Right kidney (tissue), 1 donor: ENCODE measurements around the gene FGF18.
"Not testable (repeated sequence)": the region's sequence is repeated elsewhere in the genome, so short reads cannot be mapped to it uniquely, and the experiment has no call there.

Source experiments
- DNase-seq: peaks from one replicate; pipeline ENCODE4 v3.0.0-alpha.2; 2016

Gene FGF18

DNA sequence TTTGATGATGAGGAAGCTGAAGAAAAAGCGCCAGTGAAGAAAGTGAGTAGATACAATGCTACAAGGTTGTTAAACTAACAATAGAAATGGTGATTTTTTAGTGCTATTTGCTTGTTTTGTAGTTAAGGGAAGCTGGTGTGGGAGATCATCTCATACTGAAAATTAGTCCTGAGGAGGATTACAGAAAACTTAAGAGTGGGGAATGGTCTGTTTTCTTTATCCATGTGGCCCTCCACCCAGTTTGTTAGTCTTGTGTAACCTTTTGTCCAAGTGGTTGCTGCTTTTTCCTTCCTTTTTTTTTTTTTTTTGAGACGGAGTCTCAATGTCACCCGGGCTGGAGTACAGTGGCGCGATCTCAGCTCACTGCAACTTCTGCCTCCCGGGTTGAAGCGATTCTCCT lies 19.3 kb upstream of the FGF18 start:
- DNase-seq: no peak

DNA sequence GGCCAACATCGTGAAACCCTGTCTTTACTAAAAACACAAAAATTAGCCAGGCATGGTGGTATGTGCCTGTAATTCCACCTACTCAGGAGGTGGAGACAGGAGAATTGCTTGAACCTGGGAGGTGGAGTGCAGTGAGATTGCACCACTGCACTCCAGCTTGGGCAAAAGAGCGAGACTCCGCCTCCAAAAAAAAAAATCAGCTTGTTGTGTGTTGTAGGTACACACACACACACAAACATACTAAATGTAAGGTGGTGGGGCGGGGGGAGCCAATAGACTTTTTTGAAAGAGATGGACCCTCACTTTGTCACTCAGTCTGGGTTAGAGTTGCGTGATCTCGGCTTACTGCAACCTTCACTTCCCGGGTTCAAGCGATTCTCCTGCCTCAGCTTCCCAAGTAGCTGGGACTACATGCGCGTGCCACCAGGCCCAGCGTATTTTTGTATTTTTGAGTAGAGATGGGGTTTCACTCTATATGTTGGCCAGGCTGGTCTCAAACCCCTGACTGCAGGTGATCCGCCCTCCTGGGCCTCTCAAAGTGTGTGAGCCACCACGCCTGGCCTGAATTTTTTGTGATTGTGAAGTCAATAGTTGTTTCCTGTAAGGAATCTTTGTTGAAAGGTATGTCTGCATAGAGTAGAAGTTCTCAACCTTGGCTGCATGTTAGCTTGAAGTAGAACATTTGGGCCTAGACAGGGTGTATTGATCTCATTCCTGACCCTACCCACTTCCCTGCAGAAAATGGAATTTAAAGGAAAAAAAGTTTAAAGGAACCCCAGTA lies 18.1 kb upstream of the FGF18 start:
- no peak for DNase-seq

DNA sequence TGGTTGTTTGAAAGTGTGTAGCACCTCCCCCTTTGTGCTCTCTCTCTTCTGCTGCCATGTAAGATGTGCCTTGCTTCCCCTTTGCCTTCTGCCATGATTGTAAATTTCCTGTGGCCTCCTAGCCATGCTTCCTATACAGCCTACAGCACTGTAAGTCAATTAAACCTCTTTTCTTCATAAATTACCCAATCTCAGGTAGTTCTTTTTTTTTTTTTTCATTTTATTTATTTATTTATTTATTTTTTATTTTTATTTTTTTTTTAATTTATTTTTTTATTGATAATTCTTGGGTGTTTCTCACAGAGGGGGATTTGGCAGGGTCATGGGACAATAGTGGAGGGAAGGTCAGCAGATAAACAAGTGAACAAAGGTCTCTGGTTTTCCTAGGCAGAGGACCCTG lies 16.7 kb upstream of the FGF18 start:
- not testable (repeated sequence) for DNase-seq

DNA sequence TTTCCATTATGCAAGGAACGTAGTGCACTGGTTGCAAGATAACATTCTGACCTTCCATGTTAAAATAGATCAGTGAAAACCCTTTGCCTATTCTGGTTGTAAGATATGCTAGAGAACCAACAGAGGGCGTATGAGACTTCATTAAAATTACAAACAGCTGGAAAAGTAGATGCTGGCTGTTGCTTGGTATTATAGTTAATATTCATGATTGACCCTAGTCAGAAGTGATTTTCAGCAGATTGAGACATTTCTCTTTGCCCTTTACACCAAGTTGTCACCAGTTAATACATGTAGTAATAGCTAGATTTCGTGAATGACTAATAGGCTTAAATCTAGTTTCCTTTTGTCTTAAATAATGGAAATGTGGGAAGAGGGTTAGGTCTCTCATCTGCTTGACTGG lies 13.8 kb upstream of the FGF18 start:
- no peak for DNase-seq

DNA sequence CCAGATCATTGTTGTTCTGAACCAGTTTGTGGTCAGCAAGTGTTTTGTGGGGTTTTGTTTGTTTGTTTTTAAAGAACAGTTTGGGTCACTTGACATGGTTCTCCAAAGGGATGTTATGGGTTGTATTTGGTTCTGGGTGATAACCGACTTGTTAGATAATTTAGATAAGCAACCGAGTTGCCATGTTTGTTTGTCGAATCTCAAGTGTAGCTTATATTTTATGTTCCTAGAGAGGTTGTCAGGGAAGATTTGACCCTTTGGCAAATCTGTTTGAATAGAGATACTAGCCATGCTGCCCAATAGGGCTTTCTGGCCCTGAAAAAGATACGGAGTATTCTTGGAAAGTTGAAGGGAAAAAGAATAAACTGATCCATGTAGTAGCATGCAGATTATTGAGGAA lies 12.2 kb upstream of the FGF18 start:
- no peak for DNase-seq

DNA sequence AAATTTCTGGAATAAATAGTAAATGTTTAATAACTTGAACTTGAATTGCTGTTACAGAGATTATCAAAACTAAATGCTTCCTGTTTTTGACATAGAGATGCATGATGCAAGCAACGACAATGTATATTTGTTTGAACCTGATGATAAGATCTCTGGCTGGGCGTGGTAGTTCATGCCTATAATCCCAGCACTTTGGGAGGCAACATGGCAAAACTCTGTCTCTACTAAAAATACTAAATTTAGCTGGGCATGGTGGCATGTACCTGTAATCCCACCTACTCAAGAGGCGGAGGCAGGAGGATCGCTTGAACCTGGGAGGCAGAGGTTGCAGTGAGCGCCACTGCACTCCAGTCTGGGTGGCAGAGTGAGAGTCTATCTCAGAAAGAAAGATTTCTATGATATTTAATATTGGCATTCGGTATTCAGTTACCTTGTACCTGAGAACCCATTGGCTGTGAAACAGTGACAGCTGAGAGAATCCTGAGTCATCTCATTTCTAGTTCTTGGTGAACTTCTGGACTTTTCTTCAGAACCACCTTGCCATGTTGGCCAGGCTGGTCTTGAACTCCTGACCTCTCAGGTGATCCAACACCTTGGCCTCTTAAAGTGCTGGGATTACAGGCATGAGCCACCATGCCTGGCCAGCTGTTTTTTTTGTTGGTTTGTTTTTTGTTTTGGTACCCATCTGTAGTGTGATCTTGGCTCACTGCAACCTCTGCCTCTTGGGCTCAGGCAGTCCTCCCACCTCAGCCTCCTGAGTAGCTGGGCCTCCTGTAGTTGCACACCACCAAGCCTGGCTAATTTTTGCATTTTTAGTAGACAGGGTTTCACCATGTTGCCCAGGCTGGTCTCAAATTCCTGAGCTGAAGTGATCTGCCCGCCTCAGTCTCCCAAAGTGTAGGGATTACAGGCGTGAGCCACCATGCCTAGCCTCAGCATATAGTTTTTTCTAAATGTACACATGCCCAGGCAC lies 10.0 kb upstream of the FGF18 start:
- no peak for DNase-seq

DNA sequence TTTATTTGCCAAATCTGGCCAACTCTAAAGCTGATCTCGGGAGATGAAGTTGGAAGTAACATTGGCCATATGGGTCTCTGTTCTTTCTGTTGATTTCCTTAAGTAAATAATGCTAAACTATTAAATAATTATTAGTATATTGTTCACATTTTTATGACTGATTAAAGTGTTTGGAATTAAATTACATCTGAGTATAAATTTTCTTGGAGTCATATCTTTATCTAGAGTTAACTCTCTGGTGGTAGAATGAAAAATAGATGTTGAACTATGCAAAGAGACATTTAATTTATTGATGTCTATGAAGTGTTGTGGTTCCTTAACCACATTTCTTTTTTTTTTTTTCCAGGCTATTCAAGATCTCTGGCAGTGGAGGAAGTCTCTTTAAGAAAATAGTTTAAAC lies 9.3 kb upstream of the FGF18 start:
- DNase-seq: no peak

DNA sequence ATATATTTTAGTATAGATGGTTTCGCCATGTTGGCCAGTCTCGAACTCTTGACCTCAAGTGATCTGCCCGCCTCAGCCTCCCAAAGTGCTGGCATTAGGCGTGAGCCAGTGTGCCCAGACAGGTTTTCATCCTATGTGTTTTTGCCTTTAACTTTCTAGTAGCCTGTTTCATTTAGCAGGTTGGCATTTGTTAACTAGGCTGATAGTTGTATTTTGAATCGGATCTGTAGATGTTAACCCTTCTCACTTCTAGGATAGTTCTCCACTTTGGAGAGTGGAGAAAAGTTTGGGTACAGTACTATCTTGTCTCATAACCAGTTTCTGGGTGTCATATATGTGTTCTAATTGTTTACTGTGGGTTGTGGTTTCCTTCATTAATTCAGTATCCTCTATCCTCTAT lies 7.3 kb upstream of the FGF18 start:
- no peak for DNase-seq

DNA sequence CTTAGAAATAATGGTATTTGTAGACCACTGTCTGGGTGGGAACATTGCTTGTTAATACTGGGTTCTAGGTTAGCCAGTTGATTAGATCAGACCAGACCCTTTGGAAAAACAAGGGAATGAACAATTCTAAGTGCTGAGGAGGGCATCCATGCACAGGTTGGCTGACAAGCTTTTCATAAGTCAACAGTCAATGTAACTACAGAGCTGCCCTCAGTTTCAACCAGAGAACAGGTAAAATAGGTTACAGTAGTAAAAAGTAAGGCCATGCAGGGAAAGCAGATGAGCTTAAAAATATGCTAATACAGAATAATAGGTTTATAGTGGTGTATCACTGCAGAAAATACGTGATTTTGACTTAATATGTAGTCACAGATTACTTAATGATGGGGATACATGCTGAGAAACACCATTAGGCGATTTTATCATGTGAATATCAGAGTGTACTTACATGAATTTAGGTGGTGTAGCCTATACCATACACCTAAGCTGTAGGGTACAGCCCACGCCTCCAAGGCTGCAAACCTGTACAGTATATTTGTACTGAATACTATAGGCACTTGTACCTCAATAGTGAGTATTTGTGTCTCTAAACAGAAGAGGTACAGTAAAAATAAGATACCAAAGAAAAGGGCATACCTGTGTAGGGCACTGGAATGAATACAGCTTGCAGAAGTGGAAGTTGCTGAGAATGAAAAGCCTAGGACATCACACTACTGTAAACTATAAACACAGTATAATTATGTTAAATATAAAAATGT lies 6.1 kb upstream of the FGF18 start:
- DNase-seq: no peak

DNA sequence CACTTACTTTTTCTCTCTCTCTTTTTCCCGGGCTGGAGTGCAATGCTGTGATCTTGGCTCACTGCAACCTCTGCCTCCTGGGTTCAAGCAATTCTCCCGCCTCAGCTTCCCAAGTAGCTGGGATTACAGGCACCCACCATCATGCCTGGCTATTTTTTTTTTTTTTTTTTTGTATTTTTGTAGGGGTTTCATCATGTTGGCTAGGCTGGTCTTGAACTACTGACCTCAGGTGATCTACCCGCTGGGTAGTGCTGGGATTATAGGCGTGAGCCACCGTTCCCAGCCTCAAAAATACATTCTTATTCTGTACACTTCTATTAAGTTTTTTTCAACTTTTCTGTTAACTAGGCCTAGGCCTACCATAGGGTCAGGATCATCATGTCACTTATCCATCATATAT lies 5.5 kb upstream of the FGF18 start:
- DNase-seq: not testable (repeated sequence)

DNA sequence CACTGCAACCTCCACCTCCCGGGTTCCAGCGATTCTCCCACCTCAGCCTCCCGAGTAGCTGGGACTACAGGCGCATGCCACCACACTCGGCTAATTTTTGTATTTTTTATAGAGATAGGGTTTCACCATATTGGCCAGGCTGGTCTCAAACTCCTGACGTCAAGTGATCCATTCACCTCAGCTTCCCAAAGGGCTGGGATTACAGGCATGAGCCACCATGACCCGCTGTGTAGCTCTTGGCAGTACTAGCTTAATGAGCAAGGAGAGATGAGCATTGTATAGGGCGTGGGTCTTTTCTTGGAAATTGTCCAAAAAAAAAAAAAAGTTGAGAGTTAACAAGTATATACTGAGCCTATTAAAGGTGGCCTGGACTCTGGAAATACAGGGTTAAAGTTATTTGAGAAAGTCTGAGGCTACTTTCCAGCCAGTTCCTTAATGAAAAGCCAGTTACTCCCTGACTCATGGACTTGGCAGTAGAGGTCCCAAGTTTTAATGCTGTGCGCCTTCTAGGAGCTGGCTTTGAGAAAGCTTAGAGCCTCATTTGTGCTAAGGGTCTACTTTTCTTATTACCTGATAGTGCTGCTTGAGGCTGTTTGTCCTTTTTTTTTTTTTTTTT lies 4.2 kb upstream of the FGF18 start:
- no peak for DNase-seq

DNA sequence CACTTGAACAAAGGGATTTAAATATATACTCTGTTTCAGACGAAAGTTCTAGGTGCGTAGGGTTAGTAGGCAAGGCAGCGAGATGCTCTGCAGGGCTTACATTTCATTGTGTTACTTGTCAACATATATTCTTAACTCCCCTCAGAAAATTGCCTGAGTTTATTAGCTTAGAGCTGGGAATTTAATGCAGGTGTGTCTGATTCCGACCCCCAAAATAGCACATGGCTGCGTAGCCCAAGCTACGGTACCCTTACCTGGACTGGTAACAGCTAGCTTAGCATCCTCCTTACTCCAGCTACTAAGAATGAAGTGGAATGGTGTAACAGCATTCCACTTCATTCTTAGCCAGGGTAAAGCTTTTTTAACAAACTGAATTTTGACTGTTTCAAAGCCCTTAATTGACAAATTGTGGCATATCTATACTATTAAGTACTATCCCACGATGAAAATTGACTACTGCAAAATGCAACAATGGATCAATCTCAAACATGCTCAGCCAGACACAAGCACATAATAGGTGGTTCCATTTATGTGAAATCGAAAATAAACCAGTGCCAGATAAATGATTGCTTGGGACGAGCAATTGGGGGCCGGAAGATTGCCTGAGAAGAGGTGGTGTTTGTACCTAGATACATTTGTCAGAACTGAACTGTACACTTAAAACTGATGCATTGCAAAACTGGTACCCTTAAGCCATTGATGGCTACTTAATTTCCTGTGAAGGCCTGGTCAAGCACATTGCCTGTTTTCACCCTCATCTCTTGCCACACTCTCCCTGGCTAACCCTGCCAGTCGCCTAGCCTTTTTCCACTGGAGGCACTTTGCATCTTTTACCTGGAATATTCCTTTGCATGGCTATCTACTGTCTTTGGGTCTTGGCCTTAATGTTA lies 3.0 kb upstream of the FGF18 start:
- no peak for DNase-seq

DNA sequence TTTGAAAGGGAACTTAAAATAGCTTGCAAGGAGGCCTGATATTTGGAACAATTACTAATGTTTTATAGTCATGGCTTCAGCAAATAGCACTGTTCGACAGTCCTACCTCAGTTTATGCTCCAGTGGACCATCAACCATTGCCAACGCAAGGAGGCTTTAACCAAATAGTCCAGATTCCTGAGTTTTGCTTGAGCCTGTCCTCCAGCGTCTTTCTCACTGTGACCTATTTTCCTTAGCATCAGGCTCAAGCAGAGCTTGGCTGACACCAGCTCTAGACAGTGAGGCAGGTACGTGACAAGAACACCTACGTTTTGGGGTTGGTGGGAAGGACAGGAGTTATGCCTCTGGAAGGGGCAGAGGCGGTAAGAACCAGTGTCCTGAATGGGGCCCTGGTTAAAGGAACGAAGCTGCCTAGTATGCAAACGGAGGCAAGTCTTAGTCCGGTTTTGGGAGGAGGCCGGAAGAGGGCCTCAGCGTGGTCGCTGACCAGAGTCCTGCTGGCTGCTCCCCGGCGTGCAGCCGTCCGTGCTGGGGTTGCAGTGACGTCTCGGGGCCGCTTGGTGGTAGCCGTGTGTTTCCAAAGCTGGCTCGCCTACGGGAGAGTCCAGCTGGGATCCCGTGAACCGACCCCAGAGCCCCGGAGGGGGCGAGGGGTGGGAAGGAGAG lies 998 bp upstream of the FGF18 start:
- DNase-seq: peak; percentile 85

DNA sequence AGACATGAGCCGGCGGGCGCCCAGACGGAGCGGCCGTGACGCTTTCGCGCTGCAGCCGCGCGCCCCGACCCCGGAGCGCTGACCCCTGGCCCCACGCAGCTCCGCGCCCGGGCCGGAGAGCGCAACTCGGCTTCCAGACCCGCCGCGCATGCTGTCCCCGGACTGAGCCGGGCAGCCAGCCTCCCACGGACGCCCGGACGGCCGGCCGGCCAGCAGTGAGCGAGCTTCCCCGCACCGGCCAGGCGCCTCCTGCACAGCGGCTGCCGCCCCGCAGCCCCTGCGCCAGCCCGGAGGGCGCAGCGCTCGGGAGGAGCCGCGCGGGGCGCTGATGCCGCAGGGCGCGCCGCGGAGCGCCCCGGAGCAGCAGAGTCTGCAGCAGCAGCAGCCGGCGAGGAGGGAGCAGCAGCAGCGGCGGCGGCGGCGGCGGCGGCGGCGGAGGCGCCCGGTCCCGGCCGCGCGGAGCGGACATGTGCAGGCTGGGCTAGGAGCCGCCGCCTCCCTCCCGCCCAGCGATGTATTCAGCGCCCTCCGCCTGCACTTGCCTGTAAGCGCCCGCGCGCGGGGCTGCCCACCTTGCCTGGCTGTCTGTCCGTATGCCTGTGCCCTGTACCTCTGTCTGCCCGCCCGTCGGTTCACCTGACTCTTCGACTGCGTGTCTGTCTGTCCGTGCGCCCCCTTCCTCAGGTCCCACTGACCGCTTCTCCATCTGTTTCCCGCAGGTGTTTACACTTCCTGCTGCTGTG lies 412 bp downstream of the FGF18 start:
- peak; percentile 72 for DNase-seq

DNA sequence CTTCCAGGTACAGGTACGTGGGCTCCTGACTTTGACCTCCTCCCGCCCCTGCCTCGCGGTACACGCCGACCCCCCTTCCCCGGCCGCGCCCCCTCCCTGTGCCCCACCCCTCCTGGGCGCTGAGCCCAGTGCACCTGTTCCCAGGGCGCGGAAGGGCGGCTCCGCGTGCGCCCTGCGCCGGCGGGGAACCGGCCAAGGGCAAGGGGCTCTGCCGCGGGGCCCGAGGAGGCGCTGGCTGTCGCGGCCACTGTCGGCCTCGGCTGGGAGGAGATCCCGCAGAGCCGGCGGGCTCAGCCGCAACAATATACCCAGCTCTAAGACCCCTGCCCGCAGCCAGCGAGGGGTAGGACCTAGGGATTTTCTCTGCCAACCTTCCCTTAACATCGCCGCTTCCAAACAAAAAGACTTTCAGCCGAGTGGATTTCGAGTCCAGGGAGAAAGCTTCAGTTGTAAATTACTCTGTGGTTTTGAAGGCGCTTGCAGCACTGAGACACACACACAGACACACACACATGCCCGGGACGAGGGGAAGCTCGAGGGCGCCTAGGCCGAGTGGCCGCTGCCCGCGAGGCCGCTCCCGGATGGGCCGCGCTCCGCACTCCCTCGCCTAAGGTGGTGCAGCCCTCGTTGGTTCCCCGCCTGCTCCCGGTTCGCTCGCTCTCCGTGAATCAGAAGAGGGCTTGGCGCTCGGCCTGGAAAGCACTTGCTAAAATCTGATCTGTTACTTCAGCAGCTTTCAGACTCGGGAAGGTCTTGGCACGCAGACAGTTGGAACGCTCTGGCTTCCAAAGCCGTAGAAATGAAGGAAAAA lies 1.2 kb downstream of the FGF18 start:
- DNase-seq: peak; percentile 73

DNA sequence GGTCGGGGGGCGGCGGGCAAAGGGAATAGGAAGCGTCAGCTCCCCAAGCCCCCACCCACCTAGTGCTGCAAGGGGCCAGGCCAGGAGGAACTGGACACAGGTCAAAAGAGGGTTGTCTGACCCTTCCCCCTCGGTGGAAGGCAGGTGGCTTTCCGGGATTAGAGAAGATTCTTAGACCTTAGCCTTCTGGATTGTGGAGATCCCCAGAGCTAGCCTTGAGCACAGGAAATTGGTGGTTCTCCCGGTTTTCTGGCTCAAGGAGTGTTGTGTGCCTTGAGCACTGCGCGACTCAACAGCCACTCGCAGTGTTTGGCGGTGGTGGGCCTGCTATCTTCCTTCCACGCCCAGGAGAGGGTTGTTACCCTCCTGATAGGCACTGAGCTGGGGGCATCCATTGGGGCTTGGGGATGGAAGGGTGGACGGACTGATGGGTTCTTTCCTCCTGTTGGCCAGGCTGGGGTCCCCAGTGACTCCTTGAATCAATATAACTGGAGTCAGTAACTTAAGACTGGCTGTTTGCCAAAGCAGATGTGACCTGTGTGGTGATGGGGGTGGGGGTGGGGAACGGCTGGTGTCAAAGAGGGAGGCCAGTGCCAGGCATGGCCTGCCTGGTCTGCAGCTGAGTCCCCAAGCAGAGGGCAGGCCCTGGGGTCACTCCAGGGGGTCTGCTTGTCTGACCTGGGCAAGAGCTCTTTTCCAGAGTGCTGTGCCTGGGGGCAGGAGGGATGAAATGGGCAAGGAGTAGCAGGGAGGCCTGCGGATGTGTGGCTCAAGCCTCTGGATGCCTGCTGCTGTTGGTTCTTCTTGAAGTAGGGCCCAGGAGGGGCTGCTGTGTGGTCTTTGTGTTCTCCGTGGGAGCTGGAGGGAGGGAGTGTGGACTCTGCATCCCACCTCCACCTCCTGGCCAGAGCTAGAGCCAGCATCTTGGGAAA lies 2.1 kb downstream of the FGF18 start:
- no peak for DNase-seq

DNA sequence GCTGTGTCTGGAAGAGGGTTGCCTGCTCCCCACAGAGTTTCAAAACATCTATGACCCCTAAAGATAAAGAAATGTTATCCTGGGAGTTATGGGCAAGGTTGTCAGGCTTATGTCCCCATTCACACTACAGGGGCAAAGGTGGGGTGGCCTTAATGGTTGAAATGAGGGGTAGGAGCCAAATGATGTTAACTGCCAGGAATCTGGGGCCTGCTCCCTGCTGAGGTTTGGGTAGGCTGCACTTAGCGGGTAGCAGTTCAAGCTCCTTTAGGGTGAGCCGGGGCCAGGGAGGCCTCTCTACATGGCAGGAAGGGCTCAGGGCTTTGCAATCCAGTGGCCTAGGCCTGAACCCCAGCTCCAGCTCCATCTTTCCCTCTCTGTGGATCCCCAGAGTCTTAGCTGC lies 3.0 kb downstream of the FGF18 start:
- DNase-seq: no peak
